SK-N-SH treated with all-trans-retinoic acid at 6 μM for 48 hours (cell line): Measurements from ENCODE around the gene KCNIP4.

Source experiments
- CREB5 ChIP-seq: fragments of 250-450 bp; sonication (Bioruptor Pico); IDR thresholded peaks from 2 replicates; pipeline ENCODE4 v1.5.1; 2020; ENCODE audit warnings: low read depth, mild to moderate bottlenecking, moderate library complexity
- CSRNP3 ChIP-seq: fragments of 250-450 bp; sonication (Bioruptor Pico); IDR thresholded peaks from 2 replicates; pipeline ENCODE4 v1.5.1; 2021; ENCODE audit warnings: mild to moderate bottlenecking, moderate library complexity
- RARB ChIP-seq: fragments of 250-450 bp; sonication (Bioruptor Pico); IDR thresholded peaks from 2 replicates; pipeline ENCODE4 v1.8.0; 2021; ENCODE audit warnings: mild to moderate bottlenecking, moderate library complexity
- TOX ChIP-seq: fragments of 250-450 bp; sonication (Bioruptor Pico); IDR thresholded peaks from 2 replicates; pipeline ENCODE4 v1.8.0; 2021; ENCODE audit warnings: mild to moderate bottlenecking, moderate library complexity, borderline replicate concordance

- TF ChIP-seq RARB (no peak), TOX (CRISPR knock-in tag) (no peak), CREB5 (CRISPR knock-in tag) (no peak), CSRNP3 (CRISPR knock-in tag) (no peak)
Observed at GRCh38 chr4:21960793-21961192, 12.2 kb upstream of the KCNIP4 start.
